Epidermal melanocyte (primary cell): Measurements from ENCODE around the gene KCNB1.

ENCODE experiments used
- DNase-seq: peaks from one replicate; pipeline ENCODE4 v3.0.0; 2011; ENCODE audit warnings: low spot score; ENCODE audit not compliant: insufficient read length

KCNB1 gene

DNA sequence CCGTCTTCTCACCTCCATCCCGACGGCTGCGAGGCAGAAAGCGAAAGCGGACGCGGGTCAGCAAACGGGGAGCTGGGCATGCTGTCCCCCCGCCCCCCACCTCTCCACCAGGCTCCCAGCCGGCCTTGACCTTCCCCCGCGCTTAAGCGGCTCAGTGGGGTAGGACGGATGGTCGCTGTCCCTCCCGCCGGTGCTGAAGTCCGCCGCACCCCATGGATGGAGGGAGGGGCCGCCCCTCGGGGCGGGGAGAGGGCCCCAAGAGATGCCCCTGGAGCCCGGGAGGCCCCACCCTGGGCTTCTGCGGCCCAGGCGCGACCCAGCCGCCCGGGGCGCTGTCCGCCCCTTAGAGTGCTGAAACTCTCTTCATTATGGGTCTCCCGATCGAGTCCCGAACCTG is at the start of gene KCNB1:
TSS of gene KCNB1 (minus strand) at position 48 of the 397 bp plus-strand sequence. CDS start 188 bp downstream, outside the sequence.
- DNase-seq = peak; percentile 59

DNA sequence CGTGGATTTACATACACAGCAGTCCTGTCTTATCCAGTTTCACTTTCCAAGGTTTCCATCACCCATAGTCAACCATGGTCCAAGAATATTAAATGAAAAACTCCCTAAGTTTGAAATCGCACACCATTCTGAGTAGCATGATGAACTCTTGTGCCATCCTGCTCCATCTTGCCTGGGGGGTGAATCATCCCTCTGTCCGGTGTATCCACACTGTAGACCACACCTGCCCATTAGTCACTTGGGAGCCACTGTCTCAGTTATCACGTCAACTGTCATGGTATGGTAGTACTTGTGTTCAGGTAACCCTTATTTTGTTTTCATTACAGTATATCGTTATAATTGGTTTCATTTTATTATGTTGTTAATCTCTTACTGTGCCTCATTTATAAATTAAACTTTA is 47.0 kb upstream of the KCNB1 start:
- no peak for DNase-seq

DNA sequence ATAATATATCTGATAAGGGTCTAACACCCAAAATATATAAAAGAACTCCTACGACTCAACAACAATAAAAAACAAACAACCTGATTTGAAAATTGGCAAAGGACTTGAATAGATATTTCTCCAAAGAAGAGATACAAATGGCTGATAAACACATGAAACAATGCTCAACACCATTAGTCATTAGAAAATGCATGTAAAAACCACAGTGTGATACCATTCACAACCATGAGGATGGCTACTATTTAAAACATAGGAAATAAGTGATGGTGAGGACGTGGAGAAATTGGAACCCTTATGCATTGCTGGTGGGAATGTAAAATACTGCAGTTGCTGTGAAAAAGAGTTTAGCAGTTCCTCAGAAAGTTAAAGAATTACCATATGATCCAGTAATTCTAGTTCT is 44.1 kb upstream of the KCNB1 start:
- no peak for DNase-seq

DNA sequence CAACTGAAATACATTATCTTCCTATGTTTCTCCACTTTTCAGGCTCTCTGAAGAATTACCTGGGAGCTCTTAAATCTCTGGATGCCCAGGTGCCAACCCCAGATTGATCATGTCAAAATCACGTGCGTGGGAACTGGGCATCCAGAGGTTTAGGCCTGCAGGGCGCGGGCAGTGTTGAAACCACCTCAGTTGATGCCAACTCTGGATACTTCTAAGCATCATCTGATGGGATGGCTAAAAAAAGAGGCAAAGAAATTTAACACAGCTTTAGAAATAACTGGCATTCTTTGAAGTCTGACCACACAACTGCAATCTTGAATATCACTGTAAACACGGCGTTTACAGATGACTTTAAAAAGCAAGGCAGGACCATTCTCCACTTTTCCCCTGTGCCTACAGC is 43.6 kb upstream of the KCNB1 start:
- DNase-seq = no peak

DNA sequence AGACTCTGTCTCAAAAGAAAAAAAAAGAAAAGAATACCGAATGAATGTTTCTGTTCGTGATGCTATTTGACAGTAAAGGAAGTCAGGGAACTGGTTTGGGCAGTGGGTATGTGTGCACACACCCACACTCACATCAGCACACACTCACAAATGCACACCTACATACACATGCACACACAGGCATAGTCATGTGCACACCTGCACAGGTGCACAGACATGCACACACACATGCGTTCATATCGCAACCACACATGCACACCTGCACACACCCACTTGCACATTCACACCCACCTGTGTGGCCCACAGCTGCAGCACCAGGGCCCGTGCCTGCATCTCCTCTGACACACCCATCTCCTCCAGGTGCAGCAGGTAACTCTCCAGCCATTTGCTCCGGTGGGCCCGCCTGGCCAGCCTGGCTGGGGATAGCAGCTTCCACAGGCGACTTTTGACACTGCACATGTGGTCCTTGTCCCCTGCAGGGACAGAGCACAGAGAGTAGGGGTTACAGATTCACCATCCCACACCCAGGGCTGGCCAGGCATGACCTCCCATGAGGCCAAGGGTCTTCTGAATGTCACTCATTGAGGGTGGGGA is 41.4 kb upstream of the KCNB1 start:
- no peak for DNase-seq

DNA sequence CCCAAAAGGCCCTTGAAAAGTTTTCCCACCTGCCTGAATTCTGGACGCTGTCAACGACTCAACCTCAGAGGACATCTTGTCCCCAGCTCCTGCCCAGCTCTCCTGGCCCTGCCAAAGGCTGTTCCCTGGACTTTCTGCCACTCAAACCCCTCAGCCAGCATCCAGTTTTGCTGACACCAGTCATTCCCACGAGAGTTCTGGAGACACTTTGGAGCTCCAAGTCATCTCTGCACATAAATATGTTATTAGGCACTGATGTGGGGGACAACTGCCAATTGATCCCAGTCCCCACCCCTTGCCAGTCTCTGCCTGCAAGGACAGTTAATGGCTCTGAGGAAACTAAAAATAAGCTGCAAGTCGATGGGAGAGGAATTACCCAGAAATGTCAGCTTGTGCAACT is 38.9 kb upstream of the KCNB1 start:
- no peak for DNase-seq

DNA sequence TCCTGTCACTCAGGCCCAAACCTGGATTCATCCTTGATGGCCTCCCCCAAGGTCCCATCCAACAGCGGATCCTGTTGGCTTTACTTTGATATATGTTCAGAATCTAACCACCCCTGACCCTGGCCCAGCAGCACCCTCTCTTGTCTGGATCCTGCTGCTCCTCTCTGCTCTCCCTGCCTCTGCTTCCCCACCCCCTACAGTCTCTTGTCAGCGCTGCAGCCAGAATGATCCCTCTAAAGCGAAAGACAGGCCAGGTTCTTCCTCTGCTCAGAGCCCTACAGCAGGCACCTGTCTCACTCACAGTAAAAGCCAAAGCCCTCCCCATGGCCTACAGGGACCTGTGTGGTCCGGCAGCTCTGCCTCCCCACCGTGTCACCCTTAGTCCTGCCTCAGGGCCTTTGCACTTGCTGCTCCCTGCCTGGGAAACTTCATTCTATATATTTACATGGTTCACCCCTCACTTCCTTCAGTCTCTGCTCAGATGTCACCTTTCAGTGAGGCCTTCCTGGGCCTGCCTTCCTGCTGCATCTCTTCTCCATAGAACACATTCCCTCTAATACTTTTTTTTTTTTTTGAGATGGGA is 37.4 kb upstream of the KCNB1 start:
- DNase-seq = no peak

DNA sequence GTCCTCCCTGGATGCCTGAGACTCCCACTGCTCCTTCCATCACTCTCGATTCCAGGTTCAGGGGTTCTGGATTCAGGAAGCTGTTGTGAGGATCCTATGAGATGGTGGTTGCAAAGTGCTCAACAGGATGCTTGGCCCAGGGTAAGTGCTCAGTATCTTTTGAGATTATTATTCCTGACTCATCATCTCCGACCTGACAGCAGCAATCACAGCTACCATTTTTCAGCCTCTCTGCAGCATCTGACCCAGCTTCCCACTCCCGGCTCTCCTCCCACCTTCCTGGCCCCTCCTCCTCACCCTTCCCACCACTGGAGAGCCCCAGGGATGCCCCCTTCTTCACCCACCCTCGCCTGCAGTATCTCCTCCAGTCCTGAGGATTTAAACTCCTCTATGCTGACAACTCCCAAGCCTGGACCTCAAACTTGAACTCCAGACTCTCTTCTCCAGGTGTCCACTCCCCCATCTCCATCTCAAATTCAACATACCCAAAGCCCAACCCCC is 36.8 kb upstream of the KCNB1 start:
- no peak for DNase-seq

DNA sequence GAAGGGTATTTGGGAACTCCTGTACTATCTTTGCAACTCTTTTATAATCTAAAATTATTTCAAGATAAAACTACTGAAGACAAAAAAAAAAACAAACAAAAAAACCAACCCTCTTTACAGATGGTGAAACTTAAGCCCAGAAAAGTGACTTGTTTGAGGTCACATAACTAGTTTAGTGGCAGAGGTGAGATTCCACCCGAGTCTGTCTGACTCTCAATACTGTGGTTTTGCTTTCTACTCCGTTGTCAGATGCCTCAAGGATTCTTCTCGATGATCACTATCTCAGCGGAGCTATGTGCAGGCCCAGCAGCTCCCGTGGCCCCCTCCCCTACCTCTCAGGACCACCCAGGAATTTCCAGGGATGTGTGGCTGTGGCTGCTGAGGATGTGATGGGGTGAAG is 36.1 kb upstream of the KCNB1 start:
- DNase-seq = no peak

DNA sequence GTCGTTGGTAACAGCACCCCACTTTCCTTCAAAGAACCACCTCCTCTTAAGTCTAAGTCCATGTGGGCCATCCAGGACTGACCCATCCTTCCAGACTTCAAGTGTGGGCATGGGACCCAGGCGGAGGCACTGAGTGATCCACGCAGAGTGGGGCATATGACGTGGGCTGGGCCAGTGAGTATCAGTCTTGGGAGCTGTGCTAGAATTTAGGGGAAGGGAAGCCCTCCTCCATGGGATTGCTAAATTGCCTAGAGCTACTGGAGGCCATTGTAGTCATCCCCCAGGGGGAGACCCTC is 35.3 kb upstream of the KCNB1 start:
- no peak for DNase-seq

DNA sequence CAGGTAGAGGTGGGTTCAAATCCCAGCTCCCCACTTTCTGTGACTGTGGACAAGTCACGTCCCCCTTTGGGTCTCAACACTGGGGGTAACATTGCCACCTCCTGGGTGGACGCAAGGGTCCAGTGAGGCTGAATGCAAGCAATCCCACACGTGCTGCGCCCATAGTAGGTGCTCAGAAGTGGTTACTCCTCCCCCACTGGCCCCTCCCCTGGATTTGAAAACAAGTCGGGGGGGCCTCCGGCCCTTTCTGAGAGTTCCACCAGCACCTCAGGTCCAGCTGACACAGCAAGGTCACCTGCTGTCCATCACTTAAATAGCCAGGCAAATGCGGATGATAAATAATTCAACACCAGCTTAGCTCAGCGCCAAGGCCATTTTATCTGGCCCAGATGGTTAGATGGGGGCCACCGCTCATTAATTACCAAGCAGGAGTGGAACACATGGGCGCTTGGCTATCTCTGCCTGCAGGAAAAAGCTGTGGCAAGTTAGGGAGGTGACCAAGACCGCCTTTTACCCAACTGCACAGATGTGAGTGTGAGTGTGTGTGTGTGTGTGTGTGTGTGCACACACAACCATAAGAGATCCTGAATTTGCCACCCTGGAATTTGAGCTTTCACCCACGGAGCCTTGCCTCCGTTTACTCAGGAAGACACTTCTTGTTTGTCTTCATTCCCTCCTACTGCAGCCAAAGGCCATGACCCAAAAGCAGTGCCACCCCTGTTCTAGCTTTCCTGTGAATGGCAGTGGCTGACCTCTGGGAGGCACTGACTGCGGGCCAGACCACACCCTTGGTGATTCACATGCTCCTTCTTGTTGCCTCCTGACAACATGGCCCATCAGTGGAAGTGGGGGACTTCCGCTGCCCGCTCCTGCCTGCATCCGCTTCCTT is 34.7 kb upstream of the KCNB1 start:
- no peak for DNase-seq

DNA sequence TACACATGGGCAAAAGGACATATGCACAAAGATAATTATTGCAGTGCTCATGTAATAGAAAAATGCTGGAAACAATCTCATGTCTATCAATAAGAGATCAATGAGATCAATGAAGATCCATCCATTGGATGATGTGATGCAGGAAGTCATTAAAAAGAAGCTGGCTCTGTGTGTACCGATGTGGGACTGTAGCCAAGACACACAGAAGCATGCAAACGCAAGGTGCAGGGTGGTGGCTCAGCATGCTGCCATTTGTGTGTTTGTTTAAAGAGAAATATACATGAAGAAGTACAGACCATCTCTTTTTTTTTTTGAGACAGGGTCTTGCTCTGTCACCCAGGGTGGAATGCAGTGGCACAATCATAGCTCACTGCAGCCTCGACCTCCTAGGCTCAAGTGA is 33.1 kb upstream of the KCNB1 start:
- DNase-seq = no peak

DNA sequence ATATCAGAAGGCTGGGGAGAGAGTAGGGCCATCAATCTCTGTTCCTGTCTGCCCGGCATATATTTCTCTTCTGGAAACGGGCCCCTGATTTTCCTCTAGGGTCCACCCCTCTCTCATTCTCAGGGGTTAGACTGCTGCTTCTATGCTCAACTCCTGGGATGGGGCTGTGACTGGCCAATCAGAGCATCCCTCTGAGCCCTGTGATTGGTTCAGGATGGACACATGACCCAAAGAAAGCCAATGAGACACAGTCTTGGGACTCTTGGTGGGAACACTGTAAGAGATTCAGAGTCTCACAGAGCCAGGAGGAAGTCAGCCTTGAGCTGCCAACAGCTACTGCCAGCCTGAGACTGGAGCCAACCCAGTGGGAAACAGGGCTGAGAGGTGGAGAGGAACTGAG is 31.0 kb upstream of the KCNB1 start:
- no peak for DNase-seq

DNA sequence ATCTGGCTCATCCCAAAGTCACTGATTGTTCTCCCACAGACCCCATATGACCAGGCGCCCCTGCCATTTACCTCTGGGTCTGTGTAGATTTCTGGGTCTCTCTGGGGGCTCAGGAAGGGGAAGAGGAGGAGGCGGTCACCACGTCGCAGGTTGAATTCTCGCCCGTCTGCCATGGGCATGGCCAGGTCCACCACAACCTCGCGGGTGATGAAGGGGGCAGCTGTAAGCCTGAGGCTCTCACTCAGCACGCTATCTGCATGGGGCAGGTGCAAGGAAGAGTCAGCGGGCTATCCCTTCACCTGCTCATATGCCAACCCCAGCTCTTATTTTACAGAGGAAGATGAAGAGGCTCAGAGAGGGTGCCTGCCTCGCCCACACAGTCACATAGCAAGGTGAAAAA is 30.5 kb upstream of the KCNB1 start:
- DNase-seq = no peak

DNA sequence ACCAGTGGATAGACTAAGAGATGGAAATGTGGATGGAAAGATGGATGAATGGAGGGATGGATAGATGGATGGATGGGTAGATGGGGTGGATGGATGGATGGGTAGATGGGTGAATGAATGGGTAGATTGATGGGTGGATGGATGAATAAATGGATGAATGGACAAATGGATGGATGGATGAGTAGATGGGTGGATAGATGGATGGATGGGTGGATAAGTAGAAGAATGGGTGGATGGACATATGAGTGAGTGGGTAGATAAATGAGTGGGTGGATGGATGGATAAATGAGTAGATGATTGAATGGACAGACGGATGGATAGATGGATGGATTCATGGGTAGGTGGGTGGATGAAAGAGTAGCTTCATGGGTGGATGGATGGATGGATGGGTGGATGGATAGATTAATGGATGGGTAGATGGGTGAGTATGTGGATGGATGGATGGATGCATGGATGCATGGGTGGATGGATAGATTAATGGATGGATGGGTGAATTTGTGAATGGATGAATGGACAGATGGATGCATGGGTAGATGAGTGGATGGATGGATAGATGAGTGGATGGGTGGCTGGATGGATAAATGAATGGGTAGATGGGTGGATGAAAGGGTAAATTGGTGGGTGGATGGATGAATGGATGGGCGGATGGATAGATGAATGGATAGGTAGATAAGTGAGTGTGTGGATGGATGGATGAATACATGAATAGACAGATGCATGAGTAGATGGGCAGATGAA is 29.5 kb upstream of the KCNB1 start:
- no peak for DNase-seq

DNA sequence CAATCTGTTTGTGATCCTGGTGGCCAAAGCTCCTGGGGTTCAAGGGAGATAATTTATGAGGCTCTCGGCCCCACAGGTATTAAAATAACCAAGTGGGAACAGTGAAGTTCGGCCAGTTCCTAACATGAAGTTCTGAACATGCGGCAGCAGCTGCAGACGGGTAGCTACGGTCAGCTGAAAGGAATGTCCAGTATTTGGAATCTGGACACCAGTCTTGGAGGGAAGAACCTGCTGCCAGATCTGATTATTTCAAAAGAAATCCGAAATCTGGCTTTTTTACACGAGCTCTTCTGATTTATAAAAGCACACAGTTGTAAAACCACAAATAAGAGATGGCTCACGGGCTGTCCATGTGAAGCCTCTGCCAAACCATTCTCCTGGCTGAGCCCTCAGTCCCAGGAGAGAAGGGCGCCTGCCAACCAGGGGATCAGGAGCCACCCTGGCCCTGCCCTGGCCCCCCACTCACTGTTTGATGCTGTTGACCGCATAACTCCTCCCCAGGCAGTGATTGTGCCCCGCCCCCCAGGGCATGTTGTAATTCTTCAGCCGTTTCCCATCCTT is 28.2 kb upstream of the KCNB1 start:
- DNase-seq = peak; percentile 57

DNA sequence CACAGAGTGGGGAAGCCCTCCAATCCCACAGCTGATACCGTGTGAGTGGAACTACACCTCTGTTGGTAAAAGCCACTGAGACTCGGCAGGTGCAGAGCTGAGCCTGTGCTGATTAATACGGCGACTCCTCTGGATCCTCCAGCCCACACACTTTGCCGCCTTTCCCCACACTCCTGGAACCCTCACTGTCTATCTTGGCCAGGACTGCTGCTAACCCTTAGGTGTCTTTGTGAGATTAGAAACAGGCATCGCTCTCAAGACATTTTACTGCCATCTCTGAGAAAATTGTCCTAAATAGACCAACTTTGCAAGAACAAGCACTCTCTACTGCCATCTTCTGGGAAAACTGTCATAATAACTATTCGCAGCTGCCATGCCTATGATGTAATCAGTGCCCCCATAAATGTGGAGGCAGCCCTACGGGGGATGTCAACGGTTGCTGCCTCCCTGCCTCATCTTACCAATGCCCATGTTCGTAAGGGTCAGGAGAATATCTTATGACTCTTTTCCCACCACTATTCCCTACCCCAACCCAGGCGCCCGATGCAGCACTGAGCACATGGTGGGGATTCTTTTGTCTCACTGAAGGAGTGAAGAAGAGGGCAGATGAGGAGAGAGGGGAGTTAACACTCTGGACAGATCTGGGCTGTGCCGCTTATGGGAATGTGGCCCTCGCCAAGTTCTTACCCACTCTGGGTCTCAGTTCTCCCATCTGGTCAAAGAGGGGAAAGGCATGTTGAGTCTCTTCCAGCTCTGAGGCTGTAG is 26.1 kb upstream of the KCNB1 start:
- peak; percentile 29 for DNase-seq

DNA sequence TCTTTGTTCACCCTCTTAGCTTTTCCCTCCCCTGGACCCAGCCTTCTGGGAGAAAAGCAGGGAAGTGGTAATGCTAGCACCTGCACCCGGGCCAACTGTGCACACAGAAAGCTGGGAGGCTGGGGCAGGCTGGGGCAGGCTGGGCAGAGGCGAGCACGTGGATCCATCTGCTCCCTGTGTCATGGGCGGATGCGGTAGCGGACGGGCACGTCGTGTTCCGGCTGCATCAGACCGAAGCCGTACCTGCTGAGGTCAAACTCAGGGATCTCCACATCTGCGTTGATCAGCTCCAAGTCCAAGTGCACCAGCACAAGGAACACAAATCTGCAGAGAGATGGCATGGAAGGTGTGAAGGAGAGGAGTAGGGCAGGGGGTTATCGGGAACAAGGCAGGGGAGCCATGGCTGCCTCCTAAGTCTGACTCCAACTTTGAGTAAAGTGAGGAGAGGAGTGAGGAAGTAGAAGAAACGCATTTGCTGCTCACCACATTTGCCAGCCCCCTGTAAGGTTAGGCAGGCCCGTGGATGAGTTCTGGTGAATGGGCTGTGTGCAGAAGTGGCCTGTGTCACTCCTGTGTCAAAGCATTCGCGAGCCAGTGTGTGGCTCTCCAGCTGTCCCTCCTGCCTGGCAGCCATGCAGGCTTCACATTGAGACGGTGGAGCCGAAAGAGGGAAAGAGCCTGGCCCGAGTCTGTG is 25.4 kb upstream of the KCNB1 start:
- DNase-seq = no peak

DNA sequence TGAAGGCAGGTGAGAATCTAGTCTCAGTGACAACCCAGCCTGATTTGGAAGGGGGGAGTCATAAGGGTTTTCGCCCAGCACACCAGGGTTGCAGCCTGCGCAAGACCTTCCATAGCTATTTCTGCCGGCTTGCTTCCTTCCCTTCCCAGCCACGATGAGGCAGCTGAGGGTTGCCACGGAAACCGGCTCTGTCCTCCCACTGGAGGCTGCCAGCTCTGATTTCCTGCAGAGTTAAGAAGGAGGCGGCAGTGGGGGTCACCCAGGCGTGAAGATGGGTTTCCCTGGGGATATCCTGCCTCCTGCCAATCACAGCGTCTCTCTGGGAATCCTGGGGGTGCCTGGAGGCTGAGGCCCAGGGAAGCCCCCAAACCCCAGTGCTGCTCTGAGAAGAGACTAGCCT is 23.1 kb upstream of the KCNB1 start:
- DNase-seq = no peak

DNA sequence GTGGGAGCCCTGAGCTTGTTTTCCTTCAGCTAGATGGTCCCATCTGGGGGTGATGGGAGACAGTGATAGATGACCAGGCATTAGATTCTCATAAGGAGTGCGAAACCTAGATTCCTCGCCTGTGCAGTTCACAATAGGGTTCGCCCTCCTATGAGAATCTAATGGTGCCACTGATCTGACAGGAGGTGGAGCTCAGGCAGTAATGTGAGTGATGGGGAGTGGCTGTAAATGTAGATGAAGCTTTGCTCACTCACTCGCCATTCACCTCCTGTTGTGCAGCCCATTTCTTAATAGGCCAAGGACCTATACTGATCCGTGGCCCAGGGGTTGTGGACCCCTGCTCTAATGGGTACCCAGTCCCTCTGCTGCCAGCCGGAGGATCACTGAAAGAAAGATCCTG is 20.7 kb upstream of the KCNB1 start:
- DNase-seq = no peak
